Fibroblast of lung (primary cell): ENCODE measurements around the gene CNOT9.

Experiments used
- CTCF ChIP-seq, 2 donors: IDR thresholded peaks in 1 of 2; conservative IDR thresholded peaks in 1 of 2; 1 replicate in 1 of 2; 2 replicates in 1 of 2; pipeline ENCODE4 v1.5.1; 2011 to 2012; ENCODE audit warnings: low read length in 2 of 2, control low read depth in 1 of 2, inconsistent platforms in 1 of 2, low read depth in 1 of 2, mild to moderate bottlenecking in 1 of 2
- EZH2 ChIP-seq: IDR thresholded peaks from 2 replicates; pipeline ENCODE4 v1.5.1; 2012; ENCODE audit warnings: low read length, control low read depth, mild to moderate bottlenecking; ENCODE audit errors: missing control alignments

GRCh38 chr2:218583983-218584850, 15.6 kb downstream of the CNOT9 start:
- TF ChIP-seq EZH2 (no peak), CTCF (conservative IDR thresholded peaks at IDR 0.05 in 1 of 2, IDR thresholded peaks at IDR 0.05 in 1 of 2; ENCODE audit: low read depth in 1 of 2, low read length in 2 of 2) (peak in 1 of 2 donors; percentile 12)
